Amniotic epithelial cell (primary cell): ENCODE data around the gene PDIK1L.

ENCODE experiments used
- DNase-seq: peaks from one replicate; pipeline ENCODE4 v3.0.0-alpha.2; 2010; ENCODE audit warnings: low read depth

Gene PDIK1L

GRCh38 chr1:26171084-26172072 is 59.8 kb downstream of the PDIK1L start, which contains the start of gene ZNF593OS:
TSS of gene ZNF593OS (minus strand) at chr1:26171832. CDS start at chr1:26171661, 171 bp downstream.
- DNase-seq: no peak
